ENCODE measurements around the gene DMGDH. TPM values are rescaled to one million over a fixed set of nuclear protein-coding genes. Genes with fewer than 3 reads are reported as not detected.

DMGDH gene
- polyA plus RNA-seq, 3 donors from 2014 or later, result 0.39 TPM; not detected in 2

- no peaks in the 10 kb centered on the region for H3K36me3 Mint-ChIP-seq
- peaks cover 2 to 6% (median 3%) of the 10 kb centered on the region in 3 donors for H3K27me3 Mint-ChIP-seq (ENCODE audit: low read depth in 3 of 3)
- H3K9me3 Mint-ChIP-seq, result no peaks in the 10 kb centered on the region
- DNase-seq, result no peak
- H3K27ac Mint-ChIP-seq, result no peak overlapping the region
- H3K4me3 Mint-ChIP-seq, result no peak overlapping the region
- no peaks in the 10 kb centered on the region for H3K4me1 Mint-ChIP-seq
These were observed 16.6 kb upstream of the DMGDH start for GRCh38 chr5:79086116-79086515.

GRCh38 chr5:79081779-79082178, 12.3 kb upstream of the DMGDH start:
- Mint-ChIP-seq H3K27ac (no peak overlapping the region), H3K36me3 (no peaks in the 10 kb centered on the region), H3K27me3 (ENCODE audit: low read depth in 3 of 3) (peaks cover 2 to 5% (median 4%) of the 10 kb centered on the region in 3 donors), H3K4me3 (no peak overlapping the region), H3K4me1 (peaks cover 0 to 13% of the 10 kb centered on the region in 2 donors), H3K9me3 (no peaks in the 10 kb centered on the region)
- no peak for DNase-seq

- Mint-ChIP-seq H3K36me3 (no peaks in the 10 kb centered on the region), H3K9me3 (no peaks in the 10 kb centered on the region), H3K4me1 (peaks cover 0 to 17% of the 10 kb centered on the region in 2 donors), H3K27ac (no peak overlapping the region), H3K27me3 (ENCODE audit: low read depth in 3 of 3) (peaks cover 2 to 5% (median 4%) of the 10 kb centered on the region in 3 donors), H3K4me3 (no peak overlapping the region)
- DNase-seq, result no peak
These were observed 11.3 kb upstream of the DMGDH start for GRCh38 chr5:79080804-79081203.

DNA sequence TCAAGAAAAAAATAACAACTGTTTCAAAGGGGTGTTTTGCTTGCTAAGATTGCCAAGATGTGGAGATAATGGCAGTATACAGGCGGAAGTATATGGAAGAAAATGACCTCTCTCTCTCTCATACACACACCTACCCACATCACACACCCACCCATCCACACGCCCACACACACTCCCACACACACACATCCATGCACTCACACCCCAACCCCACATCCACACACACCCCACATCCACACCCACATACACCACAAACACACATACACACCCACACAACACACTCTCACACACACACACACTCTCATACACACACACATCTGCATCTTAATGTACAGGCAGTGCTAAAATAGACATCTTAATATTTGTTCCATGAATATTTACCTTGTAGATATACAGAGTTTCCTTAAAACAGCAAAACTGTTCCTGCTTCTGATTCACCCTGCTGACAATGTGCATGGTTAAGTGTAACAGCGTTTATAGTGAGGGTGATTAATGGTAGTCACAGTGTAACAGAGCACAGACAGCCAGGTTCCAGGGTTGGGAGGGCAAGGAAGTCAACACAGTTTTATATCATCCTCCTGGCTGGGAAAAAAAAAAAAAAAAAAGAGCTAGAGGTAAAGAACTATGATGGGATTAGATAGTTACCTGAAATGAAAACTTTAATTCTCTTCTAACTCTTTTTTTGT, 8.3 kb upstream of the DMGDH start:
- no peak overlapping the region for H3K27ac Mint-ChIP-seq
- H3K4me3 Mint-ChIP-seq, result no peak overlapping the region
- no peaks in the 10 kb centered on the region for H3K9me3 Mint-ChIP-seq
- no peaks in the 10 kb centered on the region for H3K36me3 Mint-ChIP-seq
- H3K4me1 Mint-ChIP-seq, result peaks cover 0 to 17% of the 10 kb centered on the region in 2 donors
- peaks cover 2 to 5% (median 3%) of the 10 kb centered on the region in 3 donors for H3K27me3 Mint-ChIP-seq (ENCODE audit: low read depth in 3 of 3)
- no peak for DNase-seq

GRCh38 chr5:79076819-79077218, 7.3 kb upstream of the DMGDH start:
- no peak overlapping the region for H3K27ac Mint-ChIP-seq
- peaks cover 3 to 6% (median 5%) of the 10 kb centered on the region in 3 donors for H3K27me3 Mint-ChIP-seq (ENCODE audit: low read depth in 3 of 3)
- H3K4me1 Mint-ChIP-seq, result peaks cover 0 to 17% of the 10 kb centered on the region in 2 donors
- H3K9me3 Mint-ChIP-seq, result no peaks in the 10 kb centered on the region
- H3K4me3 Mint-ChIP-seq, result no peak overlapping the region
- H3K36me3 Mint-ChIP-seq, result no peaks in the 10 kb centered on the region
- DNase-seq, result no peak

GRCh38 chr5:79075646-79076426, 6.4 kb upstream of the DMGDH start:
- Mint-ChIP-seq H3K27me3 (ENCODE audit: low read depth in 3 of 3) (peaks cover 3 to 9% (median 6%) of the 10 kb centered on the region in 3 donors), H3K4me1 (peaks cover 0 to 17% of the 10 kb centered on the region in 2 donors), H3K4me3 (no peak overlapping the region), H3K36me3 (no peaks in the 10 kb centered on the region), H3K27ac (no peak overlapping the region), H3K9me3 (no peaks in the 10 kb centered on the region)
- no peak for DNase-seq

- Mint-ChIP-seq H3K4me3 (no peak overlapping the region), H3K36me3 (no peaks in the 10 kb centered on the region)
These were observed 5.2 kb upstream of the DMGDH start for GRCh38 chr5:79074641-79075040.

GRCh38 chr5:79070350-79070667, 835 bp upstream of the DMGDH start:
- Mint-ChIP-seq H3K27ac (no peak overlapping the region), H3K4me1 (no peaks in the 10 kb centered on the region), H3K36me3 (no peaks in the 10 kb centered on the region), H3K27me3 (ENCODE audit: low read depth in 3 of 3) (peaks cover 8 to 20% (median 8%) of the 10 kb centered on the region in 3 donors), H3K4me3 (no peak overlapping the region), H3K9me3 (no peaks in the 10 kb centered on the region)
- no peak for DNase-seq

More at GRCh38 chr5:79074641-79075040, 5.2 kb upstream of the DMGDH start:
- DNase-seq, result no peak
- Mint-ChIP-seq H3K27ac (no peak overlapping the region), H3K4me1 (peaks cover 0 to 17% of the 10 kb centered on the region in 2 donors), H3K9me3 (no peaks in the 10 kb centered on the region), H3K27me3 (ENCODE audit: low read depth in 3 of 3) (peaks cover 3 to 13% (median 6%) of the 10 kb centered on the region in 3 donors)

DNA sequence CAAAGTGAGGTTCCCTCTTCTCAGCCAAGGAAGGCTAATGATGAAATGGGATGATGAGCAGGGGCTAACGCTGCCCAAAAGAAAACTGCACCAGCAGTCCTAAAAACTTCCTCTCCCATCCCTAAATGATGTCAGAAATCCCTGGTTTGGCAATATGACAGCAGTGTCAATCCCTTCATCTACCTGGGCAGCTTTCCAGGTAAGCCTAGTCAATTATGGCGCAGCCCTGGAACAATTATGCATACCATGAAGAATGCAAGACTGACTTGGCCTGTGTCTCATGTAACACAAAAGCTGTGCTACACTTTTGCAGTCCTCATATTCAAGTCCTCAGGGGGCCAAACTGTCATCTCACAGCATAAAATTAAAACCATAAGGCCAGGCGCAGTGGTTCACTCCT, 7.0 kb downstream of the DMGDH start:
- peaks cover 4 to 10% (median 6%) of the 10 kb centered on the region in 3 donors for H3K27me3 Mint-ChIP-seq (ENCODE audit: low read depth in 3 of 3)
- H3K4me3 Mint-ChIP-seq, result no peak overlapping the region
- no peaks in the 10 kb centered on the region for H3K9me3 Mint-ChIP-seq
- no peak for DNase-seq
- H3K27ac Mint-ChIP-seq, result no peak overlapping the region
- no peaks in the 10 kb centered on the region for H3K4me1 Mint-ChIP-seq
- no peaks in the 10 kb centered on the region for H3K36me3 Mint-ChIP-seq

GRCh38 chr5:79059674-79060073, 9.8 kb downstream of the DMGDH start:
- H3K36me3 Mint-ChIP-seq, result no peaks in the 10 kb centered on the region
- peaks cover 4 to 7% (median 5%) of the 10 kb centered on the region in 3 donors for H3K27me3 Mint-ChIP-seq (ENCODE audit: low read depth in 3 of 3)
- H3K4me1 Mint-ChIP-seq, result no peaks in the 10 kb centered on the region
- no peak overlapping the region for H3K27ac Mint-ChIP-seq
- H3K9me3 Mint-ChIP-seq, result no peaks in the 10 kb centered on the region
- no peak overlapping the region for H3K4me3 Mint-ChIP-seq
- DNase-seq, result no peak

GRCh38 chr5:79056847-79057246, 12.6 kb downstream of the DMGDH start:
- Mint-ChIP-seq H3K27ac (no peak overlapping the region), H3K27me3 (ENCODE audit: low read depth in 3 of 3) (peaks cover 2 to 9% (median 7%) of the 10 kb centered on the region in 3 donors), H3K4me3 (no peak overlapping the region), H3K9me3 (no peaks in the 10 kb centered on the region), H3K4me1 (no peaks in the 10 kb centered on the region), H3K36me3 (no peaks in the 10 kb centered on the region)
- no peak for DNase-seq

DNA sequence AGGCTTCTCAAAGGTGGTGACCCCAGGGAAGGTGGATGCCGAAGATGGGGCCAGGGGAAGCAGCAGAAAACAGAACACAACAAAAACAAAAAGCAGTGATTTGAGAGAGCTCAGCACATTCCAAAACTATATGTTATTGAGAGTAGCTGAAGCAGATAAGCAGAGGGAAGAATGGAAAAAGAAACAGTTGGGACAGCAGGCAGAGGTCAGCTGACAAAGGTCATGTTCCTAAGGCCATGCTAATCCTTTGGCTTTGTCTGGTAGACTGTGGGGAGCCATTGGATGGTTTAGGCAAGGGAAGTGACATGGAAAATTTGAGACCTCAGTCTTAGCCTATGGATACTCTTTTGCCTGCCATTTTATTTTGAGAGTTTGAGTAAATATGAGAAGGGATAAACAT, 14.5 kb downstream of the DMGDH start:
- no peaks in the 10 kb centered on the region for H3K36me3 Mint-ChIP-seq
- no peaks in the 10 kb centered on the region for H3K9me3 Mint-ChIP-seq
- H3K4me1 Mint-ChIP-seq, result no peaks in the 10 kb centered on the region
- H3K27ac Mint-ChIP-seq, result no peak overlapping the region
- H3K4me3 Mint-ChIP-seq, result no peak overlapping the region
- H3K27me3 Mint-ChIP-seq (ENCODE audit: low read depth in 3 of 3), result peaks cover 2 to 7% (median 6%) of the 10 kb centered on the region in 3 donors
- DNase-seq, result no peak

GRCh38 chr5:79053321-79053720, 16.2 kb downstream of the DMGDH start:
- peaks cover 3 to 8% (median 4%) of the 10 kb centered on the region in 3 donors for H3K27me3 Mint-ChIP-seq (ENCODE audit: low read depth in 3 of 3)
- no peaks in the 10 kb centered on the region for H3K9me3 Mint-ChIP-seq
- H3K4me1 Mint-ChIP-seq, result no peaks in the 10 kb centered on the region
- no peak for DNase-seq
- no peaks in the 10 kb centered on the region for H3K36me3 Mint-ChIP-seq
- no peak overlapping the region for H3K4me3 Mint-ChIP-seq
- H3K27ac Mint-ChIP-seq, result no peak overlapping the region

GRCh38 chr5:79050498-79050897, 19.0 kb downstream of the DMGDH start:
- H3K27ac Mint-ChIP-seq, result no peak overlapping the region
- H3K9me3 Mint-ChIP-seq, result no peaks in the 10 kb centered on the region
- no peaks in the 10 kb centered on the region for H3K36me3 Mint-ChIP-seq
- H3K27me3 Mint-ChIP-seq (ENCODE audit: low read depth in 3 of 3), result peaks cover 3 to 5% (median 4%) of the 10 kb centered on the region in 3 donors
- no peak overlapping the region for H3K4me3 Mint-ChIP-seq
- no peak for DNase-seq
- H3K4me1 Mint-ChIP-seq, result no peaks in the 10 kb centered on the region
